ENCODE data around the gene UROC1.

The UROC1 gene

DNA sequence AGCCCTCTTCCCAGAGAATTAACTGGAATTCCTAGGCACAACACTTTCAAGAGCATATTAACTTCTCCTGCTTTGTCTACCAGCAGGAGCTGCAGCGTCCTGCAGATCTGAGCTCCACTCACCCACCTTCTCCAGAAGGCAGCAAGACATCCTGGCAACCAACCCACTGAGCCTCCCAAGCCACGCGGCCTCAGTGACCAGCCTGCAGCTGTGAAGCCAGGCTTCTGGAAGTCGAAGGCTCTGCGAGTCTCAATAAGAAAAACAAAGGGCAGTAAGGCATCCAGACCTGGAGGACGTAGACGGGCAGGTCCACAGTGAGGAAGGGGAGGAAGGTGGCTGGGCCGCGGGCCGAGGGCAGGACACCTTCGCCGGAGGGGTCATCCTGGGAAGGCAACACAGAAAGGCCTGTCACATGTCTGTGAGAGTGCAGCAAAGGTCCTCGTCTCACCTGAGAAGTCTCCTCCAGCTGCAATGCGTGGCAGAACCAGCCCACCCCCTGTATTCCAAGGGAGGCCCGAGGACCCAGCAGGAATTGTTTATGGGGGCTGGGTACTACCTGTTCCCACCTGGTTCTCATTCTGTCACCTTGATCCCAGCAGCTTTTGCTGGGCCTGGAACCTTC lies 78.1 kb downstream of the UROC1 start:
- DNase-seq: no peak

DNA sequence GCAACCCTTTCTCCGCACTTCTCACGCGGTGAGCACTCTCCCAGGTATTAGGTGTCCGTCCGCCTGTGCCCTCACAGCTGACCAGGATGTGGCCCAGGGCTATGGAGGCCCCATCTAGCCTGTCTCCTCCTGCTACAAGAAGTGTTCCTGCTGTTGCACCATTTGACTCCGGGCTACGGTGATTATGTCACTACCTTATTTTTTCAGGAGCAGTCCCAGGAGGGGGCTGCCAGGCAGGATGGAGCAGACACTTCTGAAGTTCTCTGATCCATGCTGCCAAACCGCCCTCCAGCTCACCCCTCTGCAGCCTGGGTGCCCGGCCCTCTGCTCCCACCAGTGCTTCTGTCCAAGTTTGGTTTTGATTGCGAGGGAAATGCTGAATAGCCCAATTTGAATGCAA lies 78.8 kb downstream of the UROC1 start:
- DNase-seq: no peak

DNA sequence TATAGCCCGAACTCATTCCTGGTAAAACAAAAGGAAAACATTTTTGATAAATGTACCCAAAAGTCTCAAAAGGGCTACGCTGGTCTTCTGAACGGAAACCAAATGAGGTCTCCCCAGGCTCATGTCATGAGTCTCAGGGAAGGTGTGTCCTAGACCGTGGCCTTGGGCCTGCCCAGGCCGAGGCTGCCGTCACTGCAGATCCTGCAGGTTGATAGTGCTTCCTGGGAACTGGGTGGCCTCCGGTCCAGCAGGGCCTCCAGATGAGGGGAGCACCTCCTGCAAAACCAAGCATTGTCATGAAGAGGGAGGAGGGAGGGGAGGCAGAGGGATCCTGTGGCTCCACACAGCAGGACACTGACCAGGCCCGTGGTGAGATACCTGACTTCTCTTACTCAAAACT lies 79.4 kb downstream of the UROC1 start:
- no peak for DNase-seq

DNA sequence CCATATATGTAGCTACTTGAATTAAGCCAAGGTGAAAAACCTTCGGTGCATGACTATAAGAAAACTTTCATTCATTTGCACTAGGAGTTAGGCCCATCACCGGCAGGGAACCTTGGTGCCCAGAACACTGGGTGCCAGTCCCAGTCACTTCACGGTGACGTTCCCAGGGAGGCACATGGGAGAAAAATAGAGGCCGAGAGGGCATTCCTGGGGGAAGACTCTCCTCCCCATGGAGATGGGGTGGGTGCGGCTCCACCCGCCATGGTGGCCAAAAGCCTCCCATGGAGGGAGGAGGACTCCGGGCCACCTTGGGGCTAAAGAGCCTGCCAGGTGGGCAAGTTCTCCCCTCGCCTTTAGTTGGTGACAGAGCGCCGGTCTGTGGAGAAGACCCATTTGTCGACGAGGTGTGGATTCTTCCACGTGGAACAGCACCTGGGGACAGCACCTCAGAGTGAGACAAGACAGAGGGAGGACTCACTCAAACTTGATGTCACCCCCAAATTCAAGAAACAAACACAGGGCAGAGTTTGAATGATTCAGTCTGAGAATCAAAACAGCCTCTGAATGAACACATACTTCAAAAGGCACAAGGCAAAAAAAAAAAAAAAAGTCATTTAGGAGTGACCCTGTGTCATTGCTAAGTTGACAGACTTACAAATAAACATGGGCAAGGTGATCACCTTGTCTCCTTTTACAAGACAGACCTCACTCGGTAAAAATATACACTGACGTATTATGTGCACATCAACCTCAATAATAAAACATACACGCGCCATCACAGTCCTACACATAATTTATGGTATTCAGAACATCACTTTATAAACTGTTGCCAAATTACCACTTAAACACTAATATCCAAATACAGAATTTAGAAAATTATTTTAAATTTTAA lies 80.5 kb downstream of the UROC1 start:
- no peak for DNase-seq

DNA sequence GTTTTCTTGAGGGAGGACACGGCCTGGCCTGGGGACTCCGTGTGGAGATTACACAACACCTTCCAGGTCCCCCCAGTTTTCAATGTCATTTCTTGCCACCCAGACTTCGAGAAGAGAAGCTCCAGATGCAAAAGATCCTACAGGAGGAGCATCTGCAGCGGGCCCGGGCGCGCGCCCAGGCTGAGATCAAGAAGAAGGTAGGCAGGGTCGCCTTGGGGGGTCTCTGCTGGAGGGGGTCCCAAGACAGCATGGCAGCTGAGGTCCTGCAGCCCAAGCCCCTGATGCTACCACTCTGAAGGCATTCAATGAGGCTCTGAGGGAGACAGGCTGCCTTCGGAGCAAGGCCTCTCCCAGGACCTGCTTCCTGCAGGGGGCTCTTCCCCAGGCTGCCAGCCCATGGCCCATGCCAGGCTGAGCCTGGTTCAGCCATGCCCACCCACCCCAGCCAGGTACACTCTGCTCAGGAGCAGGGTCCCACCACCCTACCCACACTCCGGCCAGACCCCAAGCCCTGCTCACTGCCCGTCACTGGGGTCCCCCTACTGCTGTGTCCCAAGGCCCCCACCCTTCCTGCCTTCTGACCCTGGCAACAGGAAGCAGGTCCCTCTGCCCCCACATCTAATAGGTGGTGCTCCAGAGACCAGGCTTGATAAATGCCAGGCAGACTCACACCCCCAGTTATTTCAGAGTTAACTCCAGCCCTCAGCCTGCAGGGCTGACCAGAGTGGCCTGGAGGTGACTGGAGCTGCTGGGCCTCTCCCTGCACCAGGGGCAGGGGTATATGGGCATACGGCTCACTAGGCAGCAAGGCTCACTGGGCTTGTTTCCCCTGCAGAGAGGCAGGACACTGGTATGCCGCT lies 81.9 kb downstream of the UROC1 start:
- no peak for DNase-seq

DNA sequence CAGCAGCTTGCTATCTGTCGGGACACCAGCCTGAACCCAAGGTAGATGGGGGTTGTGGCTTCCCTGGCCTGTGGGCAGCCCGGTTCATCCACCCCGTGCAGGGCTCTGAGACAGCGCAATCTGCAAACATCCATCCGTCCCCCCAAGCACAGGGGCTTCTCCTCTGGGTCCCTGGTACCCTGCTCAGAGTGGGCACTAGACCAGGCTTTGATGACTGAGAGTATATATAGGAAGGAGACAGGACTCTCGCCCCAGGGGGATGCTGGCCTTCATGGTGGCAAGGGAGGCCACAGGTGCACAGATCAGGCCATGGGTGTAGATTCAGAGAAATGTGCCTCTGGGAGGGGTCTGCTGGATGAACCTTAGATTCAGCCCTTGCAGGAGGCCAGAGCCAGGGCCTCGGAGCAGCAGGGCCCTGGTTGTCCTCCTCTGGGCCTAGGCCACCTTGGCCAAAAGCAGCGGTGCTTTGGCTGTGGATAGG lies 82.6 kb downstream of the UROC1 start:
- no peak for DNase-seq

DNA sequence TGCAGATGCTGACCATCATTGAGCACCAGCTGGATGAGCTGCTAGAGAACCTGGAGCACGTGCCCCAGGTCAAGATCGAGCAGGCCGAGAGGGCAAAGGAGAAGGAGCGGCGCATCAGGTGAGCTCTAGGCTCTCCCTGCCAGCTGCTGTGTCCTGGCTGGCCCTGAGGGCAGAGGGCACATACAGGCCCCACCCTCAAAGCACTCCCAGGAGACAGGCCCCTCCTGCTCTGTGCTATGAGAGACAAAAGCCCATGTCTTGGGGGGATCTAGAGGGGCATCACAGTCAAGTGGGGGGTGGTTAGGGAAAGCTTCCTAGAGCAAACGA lies 83.3 kb downstream of the UROC1 start:
- DNase-seq: no peak

DNA sequence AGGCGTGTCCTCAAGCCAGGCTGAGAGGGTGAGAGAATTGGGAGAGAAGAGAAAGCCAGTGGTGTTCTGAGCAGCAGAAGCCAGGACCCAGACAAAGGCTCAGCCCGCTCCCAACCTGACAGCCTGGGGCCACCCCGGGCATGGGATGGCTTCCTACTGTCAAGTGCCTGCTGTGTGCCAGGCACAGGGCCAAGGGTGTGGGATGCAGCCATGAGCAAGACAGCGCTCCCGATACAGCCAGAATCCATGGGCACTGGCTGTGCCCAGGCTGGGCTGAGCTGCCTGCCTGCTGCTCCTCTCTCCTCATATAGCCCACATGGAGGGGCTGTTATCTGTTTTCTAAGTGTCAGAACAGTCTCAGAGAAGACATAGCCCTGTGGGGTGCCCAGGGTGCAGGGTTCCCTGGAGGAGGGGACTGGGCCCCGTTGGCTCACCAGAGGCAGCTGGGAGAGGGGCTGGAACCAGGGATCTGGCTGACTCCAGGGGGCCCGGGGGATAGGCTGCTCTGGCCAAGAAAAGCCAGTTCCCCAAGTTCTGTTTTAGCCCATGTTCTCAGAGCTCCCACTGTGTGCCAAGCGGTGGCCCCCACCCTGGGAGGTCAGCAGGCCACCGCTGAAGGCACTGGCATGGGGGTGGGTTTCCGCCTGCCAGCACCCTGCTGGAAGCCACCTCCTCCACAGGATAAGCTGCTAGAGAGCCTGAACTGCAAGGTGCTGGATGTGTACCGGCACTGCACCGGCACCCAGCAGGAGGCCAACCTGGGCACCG lies 83.9 kb downstream of the UROC1 start:
- no peak for DNase-seq

DNA sequence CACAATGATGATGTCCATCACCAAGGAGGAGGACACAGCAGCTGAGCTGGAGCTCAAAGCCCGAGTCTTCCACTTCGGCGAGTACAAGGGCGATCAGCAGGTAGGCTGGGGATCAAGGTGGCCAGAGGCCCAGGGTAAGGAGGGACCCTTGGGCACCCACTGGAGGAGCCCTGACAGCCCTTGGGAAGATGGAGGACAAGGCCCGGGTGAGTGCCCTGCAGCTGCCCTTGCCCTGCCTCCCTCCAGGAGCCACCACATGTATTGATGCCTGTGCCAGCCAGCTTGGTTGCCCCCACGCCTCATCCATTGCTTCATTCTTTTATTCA lies 84.5 kb downstream of the UROC1 start:
- DNase-seq: no peak

DNA sequence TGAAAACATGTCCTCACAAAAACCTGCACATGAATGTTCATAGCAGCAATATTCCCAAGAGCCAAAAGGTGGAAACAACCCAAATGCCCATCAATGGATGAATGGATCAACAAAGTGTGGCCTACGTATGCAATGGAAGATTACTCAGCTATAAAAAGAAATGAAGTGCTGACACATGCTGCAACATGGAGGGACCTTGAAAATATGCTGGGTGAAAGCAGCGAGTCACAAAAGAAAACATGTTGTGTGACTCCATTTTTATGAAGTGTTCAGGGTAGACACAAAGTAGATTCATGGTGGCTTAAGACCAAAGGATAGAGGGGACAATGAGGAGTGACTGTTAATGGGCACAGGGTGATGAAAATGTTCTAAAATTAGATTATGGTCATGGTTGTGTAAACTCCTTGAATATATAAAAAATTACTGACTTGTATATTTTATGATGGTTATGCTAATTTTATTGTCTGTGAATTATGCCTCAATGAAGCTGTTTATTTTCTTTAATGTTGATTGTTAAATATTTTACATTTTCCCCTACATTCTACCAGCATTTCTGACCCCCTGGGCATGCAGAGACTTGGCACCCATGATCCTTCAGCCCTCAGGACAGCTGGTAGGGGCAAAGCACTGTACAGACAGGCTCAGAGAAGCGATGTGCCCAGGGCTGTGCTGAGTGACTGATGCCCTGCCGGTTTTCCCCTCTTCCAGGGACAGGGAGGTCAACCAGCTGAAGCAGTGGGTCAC lies 85.0 kb downstream of the UROC1 start:
- DNase-seq: no peak

Measured in NCI-H2227 treated with DMSO at 0.1 percent for 48 hours (cell line).